Stomach (tissue), 4 donors: ENCODE measurements around the gene JMJD1C.

Experiments
- CTCF ChIP-seq, 7 experiments: fragments of 450-650 bp in 4 of 7; fragments of 200-600 bp in 3 of 7; sonication (generic) in 3 of 7; IDR thresholded peaks; one replicate each; pipeline ENCODE4 v1.5.1; 2016 to 2019; ENCODE audit warnings: antibody characterized with exemption in 7 of 7, control low read depth in 2 of 7, mild to moderate bottlenecking in 1 of 7
- POLR2AphosphoS5 ChIP-seq, 3 donors: sonication (generic); formaldehyde crosslinking; IDR thresholded peaks; one replicate each; pipeline ENCODE4 v1.6.1; 2016; ENCODE audit warnings: antibody characterized with exemption in 3 of 3

DNA sequence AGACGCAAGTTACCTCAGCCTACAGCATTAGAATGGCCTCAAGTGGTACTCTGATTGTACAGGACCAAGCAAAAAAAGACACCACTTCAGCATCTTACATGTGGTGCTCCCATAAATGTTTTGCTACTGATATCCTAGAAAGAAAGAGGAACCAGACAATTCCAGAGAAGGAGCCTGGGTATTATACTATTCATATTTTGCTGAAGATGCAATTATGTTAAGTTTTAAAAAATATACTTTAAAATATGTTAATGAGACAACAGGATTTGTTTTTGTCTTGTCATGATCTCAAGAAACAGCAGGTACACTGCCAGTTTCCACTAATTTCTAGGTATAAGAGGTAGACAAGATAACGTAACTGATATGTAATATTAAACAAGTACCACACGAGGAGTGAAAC, 92.6 kb downstream of the JMJD1C start:
- TF ChIP-seq CTCF (IDR thresholded peaks at IDR 0.05) (no peak), POLR2AphosphoS5 (IDR thresholded peaks at IDR 0.05) (no peak)
